CD14-positive monocyte (primary cell): Measurements from ENCODE around the gene PICK1. TPM values are rescaled to one million over a fixed set of nuclear protein-coding genes. Genes with fewer than 3 reads are reported as not detected.
A peak's percentile ranks its signal among the peaks of the same experiment; 100 is the strongest.

ENCODE experiments used
- DNase-seq, 3 donors: peaks; one replicate each; pipeline ENCODE4 v3.0.0-alpha.2; 2011 to 2022
- H2AFZ ChIP-seq: 2 replicates; pipeline ENCODE4 v1.6.0; 2012; ENCODE audit warnings: mild to moderate bottlenecking, low read depth, low read length, inconsistent platforms; ENCODE audit not compliant: insufficient read depth, poor library complexity, severe bottlenecking
- H3K27ac ChIP-seq, 2 donors: 1 replicate in 1 of 2; 2 replicates in 1 of 2; pipeline ENCODE4 v1.5.1; 2012 to 2013; ENCODE audit warnings: low read length in 2 of 2, control low read depth in 1 of 2, inconsistent platforms in 1 of 2, low read depth in 1 of 2, mild to moderate bottlenecking in 1 of 2
- H3K27me3 ChIP-seq, 2 donors: one replicate each; pipeline versions ENCODE4 v1.6.0 to v1.6.1; 2011 to 2013; ENCODE audit warnings: low read length in 2 of 2; ENCODE audit not compliant: control insufficient read depth in 2 of 2, insufficient read depth in 2 of 2
- H3K36me3 ChIP-seq, 2 donors: replicated peaks in 1 of 2; 1 replicate in 1 of 2; 2 replicates in 1 of 2; pipeline versions ENCODE4 v1.5.1 to v1.6.1; 2012 to 2013; ENCODE audit warnings: low read length in 2 of 2, control low read depth in 1 of 2, inconsistent platforms in 1 of 2, mild to moderate bottlenecking in 1 of 2; ENCODE audit not compliant: insufficient read depth in 2 of 2, control insufficient read depth in 1 of 2
- H3K4me1 ChIP-seq, 2 donors: 1 replicate in 1 of 2; 2 replicates in 1 of 2; pipeline versions ENCODE4 v1.5.1 to v1.6.1; 2012 to 2013; ENCODE audit warnings: low read length in 2 of 2, control low read depth in 1 of 2, inconsistent platforms in 1 of 2, mild to moderate bottlenecking in 1 of 2, moderate library complexity in 1 of 2; ENCODE audit not compliant: insufficient read depth in 2 of 2, control insufficient read depth in 1 of 2
- H3K4me2 ChIP-seq: replicated peaks from 2 replicates; pipeline ENCODE3; 2012; ENCODE audit warnings: low read length, moderate library complexity, mild to moderate bottlenecking; ENCODE audit not compliant: poor library complexity, severe bottlenecking; ENCODE audit errors: extremely low read depth
- H3K4me3 ChIP-seq, 3 experiments: fragments of 200-600 bp in 1 of 3; sonication (generic) in 1 of 3; replicated peaks in 1 of 3; 1 replicate in 2 of 3; 2 replicates in 1 of 3; pipeline ENCODE4 v1.5.1; 2011 to 2013; ENCODE audit warnings: low read length in 3 of 3, mild to moderate bottlenecking in 3 of 3, control low read depth in 2 of 3, low read depth in 2 of 3, inconsistent platforms in 1 of 3, moderate library complexity in 1 of 3
- H3K79me2 ChIP-seq: 2 replicates; pipeline ENCODE4 v1.6.0; 2012; ENCODE audit warnings: mild to moderate bottlenecking, control low read depth, inconsistent platforms, low read length, moderate library complexity; ENCODE audit not compliant: insufficient read depth
- H3K9ac ChIP-seq: 2 replicates; pipeline ENCODE4 v1.6.0; 2017; ENCODE audit warnings: low read length, mild to moderate bottlenecking; ENCODE audit not compliant: insufficient read depth, poor library complexity, severe bottlenecking
- H3K9me3 ChIP-seq, 2 donors: replicated peaks in 1 of 2; 1 replicate in 1 of 2; 2 replicates in 1 of 2; pipeline versions ENCODE4 v1.5.1 to v1.6.1; 2012 to 2013; ENCODE audit warnings: low read length in 2 of 2, control low read depth in 1 of 2; ENCODE audit not compliant: control insufficient read depth in 1 of 2, insufficient read depth in 1 of 2
- H4K20me1 ChIP-seq: 2 replicates; pipeline ENCODE4 v1.6.0; 2012; ENCODE audit warnings: mild to moderate bottlenecking, low read length, control low read depth, moderate library complexity; ENCODE audit not compliant: insufficient read depth
- H3K27ac Mint-ChIP-seq, 7 donors: one replicate each; pipeline ENCODE4 v1.8.0; 2020; ENCODE audit warnings: mild to moderate bottlenecking in 7 of 7, mixed read lengths in 7 of 7, moderate library complexity in 6 of 7, inconsistent platforms in 2 of 7
- H3K27me3 Mint-ChIP-seq, 3 donors: one replicate each; pipeline ENCODE4 v1.8.0; 2021 to 2022; ENCODE audit warnings: low read depth in 3 of 3, mild to moderate bottlenecking in 3 of 3, mixed read lengths in 3 of 3, moderate library complexity in 3 of 3, inconsistent platforms in 1 of 3
- H3K36me3 Mint-ChIP-seq, 2 donors: one replicate each; pipeline ENCODE4 v1.8.0; 2020; ENCODE audit warnings: mixed read lengths in 2 of 2, inconsistent platforms in 1 of 2, mild to moderate bottlenecking in 1 of 2
- H3K4me1 Mint-ChIP-seq: one replicate; pipeline ENCODE4 v1.8.0; 2020; ENCODE audit warnings: mild to moderate bottlenecking, mixed read lengths
- H3K4me3 Mint-ChIP-seq, 2 donors: one replicate each; pipeline ENCODE4 v1.8.0; 2020; ENCODE audit warnings: mild to moderate bottlenecking in 2 of 2, mixed read lengths in 2 of 2, moderate library complexity in 1 of 2
- H3K9me3 Mint-ChIP-seq, 7 donors: one replicate each; pipeline ENCODE4 v1.8.0; 2020 to 2022; ENCODE audit warnings: mixed read lengths in 7 of 7, mild to moderate bottlenecking in 6 of 7, moderate library complexity in 6 of 7, inconsistent platforms in 2 of 7
- CTCF ChIP-seq: fragments of 200-600 bp; IDR thresholded peaks from one replicate; pipeline ENCODE4 v1.8.0; 2022; ENCODE audit warnings: antibody characterized with exemption, mild to moderate bottlenecking
- WGBS: methylation state at CpG from one replicate; pipeline ENCODE4 v1.1.5; 2013; ENCODE audit warnings: missing lambda C conversion rate; ENCODE audit not compliant: insufficient coverage; 5-methylcytosine and 5-hydroxymethylcytosine counted together
- intact Hi-C, 2 donors: fragments of 100-400 bp; cut with micrococcal nuclease; formaldehyde crosslinking; loops; one replicate each; pipeline versions ENCODE4 v1.15.0 to v1.15.1; 2023
- polyA plus RNA-seq, 3 donors: library from polyadenylated mRNA; depleted of rRNA in 1 of 3; unstranded in 2 of 3; stranded (reverse) in 1 of 3; fragments of 300-500 nt in 2 of 3; fragments of >200 nt in 1 of 3; fragmentation: Illumina TruSeq in 2 of 3; gene quantifications; 1 replicate in 2 of 3; 2 replicates in 1 of 3; pipeline ENCODE4 v1.2.3, GENCODE V29; 2012 to 2021

Gene PICK1
- polyA plus RNA-seq, 3 donors = 6.4 to 16.9 (median 7.2) TPM

GRCh38 chr22:38085501-38085900 is 28.3 kb downstream of the PICK1 start:
- intact Hi-C loops = no loop called here
- no peak overlapping the region for H3K4me3 Mint-ChIP-seq
- no peak for TF ChIP-seq CTCF
- Histone ChIP-seq H2AFZ (no peak overlapping the region), H3K4me2 (no peak overlapping the region), H3K9me3 (no peaks in the 10 kb centered on the region), H3K36me3 (no peaks in the 10 kb centered on the region), H3K79me2 (no peaks in the 10 kb centered on the region), H3K9ac (no peak overlapping the region), H4K20me1 (no peaks in the 10 kb centered on the region), H3K27me3 (peaks cover 9 to 48% of the 10 kb centered on the region in 2 donors), H3K27ac (no peak overlapping the region), H3K4me3 (no peak overlapping the region), H3K4me1 (peaks cover 6 to 18% of the 10 kb centered on the region in 2 donors)
- no peaks in the 10 kb centered on the region for H3K36me3 Mint-ChIP-seq
- DNase-seq = no peak
- peaks cover 2% of the 10 kb centered on the region for H3K4me1 Mint-ChIP-seq
- H3K27me3 Mint-ChIP-seq = peaks cover 48 to 56% (median 49%) of the 10 kb centered on the region in 3 donors
- WGBS = 60% methylated on average over 1 of the region's 5 CpGs
- H3K27ac Mint-ChIP-seq = no peak overlapping the region
- peaks cover 0 to 6% (median 1%) of the 10 kb centered on the region in 7 donors for H3K9me3 Mint-ChIP-seq

GRCh38 chr22:38086001-38086845 is 29.0 kb downstream of the PICK1 start:
- no peak overlapping the region for H3K27ac ChIP-seq
- Mint-ChIP-seq H3K9me3 (peaks cover 0 to 6% (median 1%) of the 10 kb centered on the region in 7 donors), H3K4me3 (no peak overlapping the region), H3K27ac (peak overlapping the region in 2 of 7 donors; percentile 46 to 60), H3K36me3 (no peaks in the 10 kb centered on the region), H3K27me3 (peaks cover 45 to 56% (median 45%) of the 10 kb centered on the region in 3 donors), H3K4me1 (no peaks in the 10 kb centered on the region)
- H3K4me3 ChIP-seq = no peak overlapping the region
- peaks cover 9 to 49% of the 10 kb centered on the region in 2 donors for H3K27me3 ChIP-seq
- no peaks in the 10 kb centered on the region for H3K36me3 ChIP-seq
- intact Hi-C loops = no loop called here
- no peak overlapping the region for H2AFZ ChIP-seq
- no peak overlapping the region for H3K9ac ChIP-seq
- no peak overlapping the region for H3K4me2 ChIP-seq
- no peaks in the 10 kb centered on the region for H3K79me2 ChIP-seq
- no peak for DNase-seq
- H4K20me1 ChIP-seq = no peaks in the 10 kb centered on the region
- 89% methylated on average over 21 of the region's 25 CpGs for WGBS
- H3K9me3 ChIP-seq = no peaks in the 10 kb centered on the region
- no peak for TF ChIP-seq CTCF
- H3K4me1 ChIP-seq = peaks cover 6 to 12% of the 10 kb centered on the region in 2 donors
